ENCODE measurements around the gene VTI1A.

DNA sequence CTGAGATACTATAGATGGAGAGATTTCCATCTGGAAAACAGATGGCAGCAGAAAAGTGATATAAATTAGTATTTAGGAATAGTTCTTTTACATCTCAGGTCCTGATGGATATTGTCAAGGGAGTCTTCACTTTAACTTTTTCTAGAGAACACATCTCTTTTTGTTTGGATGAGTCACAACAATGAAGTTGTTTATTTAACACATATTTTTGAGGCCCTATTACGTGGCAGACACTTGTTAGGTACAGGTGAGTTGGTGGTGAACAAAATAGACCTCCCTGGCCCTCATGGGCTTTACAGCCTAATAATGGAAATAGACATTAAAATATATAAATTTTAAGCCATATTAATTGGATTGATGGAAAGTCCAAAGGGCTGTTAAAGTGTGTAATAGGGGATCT is 168.3 kb downstream of the VTI1A start:
- TF ChIP-seq RAD21 (conservative IDR thresholded peaks at IDR 0.05) (no peak), EZH2 (IDR thresholded peaks at IDR 0.05; ENCODE audit: borderline replicate concordance, insufficient read depth, low read length, poor library complexity, severe bottlenecking) (no peak), CTCF (IDR thresholded peaks at IDR 0.05; ENCODE audit: poor library complexity, severe bottlenecking) (no peak), EP300 (conservative IDR thresholded peaks at IDR 0.05; ENCODE audit: poor library complexity, severe bottlenecking) (no peak), REST (IDR thresholded peaks at IDR 0.05; ENCODE audit: borderline replicate concordance) (no peak), POLR2AphosphoS5 (IDR thresholded peaks at IDR 0.05) (no peak)
